PC-3 (cell line): ENCODE measurements around the gene TRIM71. TPM values are rescaled to one million over a fixed set of nuclear protein-coding genes. Genes with fewer than 3 reads are reported as not detected.

Source experiments
- ATAC-seq: fragments of 200-7000 bp; cut with Tn5 transposase; 2 replicates; pipeline ENCODE4 v1.9.1; 2020; ENCODE audit warnings: mild to moderate bottlenecking, moderate library complexity
- BruUV-seq: library from RNA; stranded (reverse); fragments of 400-500 nt; replicated peaks from 2 replicates; lab custom pipeline; 2021; lab: Mats Ljungman, UMichigan
- CTCF ChIA-PET: fragments of 300-600 bp; sonication (Branson Sonifier 250); formaldehyde crosslinking; loops from one replicate; lab custom pipeline; 2022; ENCODE audit warnings: antibody characterized with exemption; lab: Charles Lee
- POLR2A ChIA-PET: fragments of 300-600 bp; sonication (Branson Sonifier 250); formaldehyde crosslinking; loops from one replicate; lab custom pipeline; 2022; ENCODE audit warnings: antibody characterized with exemption; ENCODE audit not compliant: unreplicated experiment; lab: Charles Lee
- DNase-seq: peaks from one replicate; pipeline ENCODE4 v3.0.0-alpha.2; 2015
- H2AFZ ChIP-seq: fragments of 300-600 bp; sonication (generic); 2 replicates; pipeline ENCODE4 v1.6.0; 2016; ENCODE audit warnings: antibody characterized with exemption, low read length
- H3F3A ChIP-seq: fragments of 300-600 bp; sonication (generic); one replicate; pipeline ENCODE4 v1.6.0; 2017; ENCODE audit warnings: antibody characterized with exemption, low read length, control low read depth, mild to moderate bottlenecking; ENCODE audit not compliant: unreplicated experiment
- H3K27ac ChIP-seq: fragments of 300-600 bp; sonication (generic); 2 replicates; pipeline ENCODE4 v1.5.1; 2016; ENCODE audit warnings: mild to moderate bottlenecking, low read length
- H3K27me3 ChIP-seq: fragments of 300-600 bp; sonication (generic); 2 replicates; pipeline ENCODE4 v1.6.1; 2016; ENCODE audit warnings: low read length, mixed read lengths
- H3K36me3 ChIP-seq: fragments of 300-600 bp; sonication (generic); 2 replicates; pipeline ENCODE4 v1.6.1; 2016; ENCODE audit warnings: low read depth, mixed run types, low read length, mixed read lengths
- H3K4me1 ChIP-seq: fragments of 300-600 bp; sonication (generic); 2 replicates; pipeline ENCODE4 v1.5.1; 2016; ENCODE audit warnings: low read length; ENCODE audit not compliant: insufficient read depth
- H3K4me2 ChIP-seq: fragments of 300-600 bp; sonication (generic); 2 replicates; pipeline ENCODE4 v1.6.0; 2016; ENCODE audit warnings: low read length
- H3K4me3 ChIP-seq: fragments of 300-600 bp; sonication (generic); 2 replicates; pipeline ENCODE4 v1.5.1; 2016; ENCODE audit warnings: mild to moderate bottlenecking, low read length, mixed read lengths
- H3K79me2 ChIP-seq: fragments of 300-600 bp; sonication (generic); 2 replicates; pipeline ENCODE4 v1.6.1; 2017; ENCODE audit warnings: low read length, mixed read lengths
- H3K9ac ChIP-seq: fragments of 300-600 bp; sonication (generic); 2 replicates; pipeline ENCODE4 v1.6.0; 2016; ENCODE audit warnings: mild to moderate bottlenecking, low read length
- H3K9me2 ChIP-seq: fragments of 300-600 bp; sonication (generic); replicated peaks from 2 replicates; pipeline ENCODE4 v1.6.1; 2016; ENCODE audit warnings: mixed run types, low read length, mixed read lengths
- H3K9me3 ChIP-seq: fragments of 300-600 bp; sonication (generic); 2 replicates; pipeline ENCODE4 v1.6.1; 2016; ENCODE audit warnings: low read length, mixed read lengths
- H4K20me1 ChIP-seq: fragments of 300-600 bp; sonication (generic); 2 replicates; pipeline ENCODE4 v1.6.1; 2016; ENCODE audit warnings: low read length, mixed read lengths
- EZH2 ChIP-seq: fragments of 300-600 bp; sonication (generic); IDR thresholded peaks from one replicate; pipeline ENCODE4 v1.6.1; 2017; ENCODE audit warnings: antibody characterized with exemption, mild to moderate bottlenecking, low read length; ENCODE audit not compliant: unreplicated experiment
- EZH2phosphoT487 ChIP-seq: fragments of 300-600 bp; sonication (generic); IDR thresholded peaks from 2 replicates; pipeline ENCODE4 v1.6.1; 2018; ENCODE audit warnings: mild to moderate bottlenecking, antibody characterized with exemption, low read length, borderline replicate concordance
- intact Hi-C: fragments of 100-400 bp; cut with micrococcal nuclease; formaldehyde crosslinking; loops from 2 replicates; pipeline ENCODE4 v1.9.0; 2023
- total RNA-seq: library from RNA; depleted of rRNA; stranded (reverse); fragments of >200 nt; gene quantifications from 2 replicates; pipeline ENCODE4 v1.2.3, GENCODE V29; 2014
- TF ChIP-seq, protein P1 (sequence below): fragments of 300-600 bp; sonication (generic); conservative IDR thresholded peaks from 2 replicates; pipeline ENCODE4 v1.5.1; 2017; ENCODE audit warnings: antibody characterized with exemption, low read depth, mild to moderate bottlenecking, low read length

TRIM71 gene
- total RNA-seq, 1 experiment from 2014 or later = 0.11 TPM

DNA sequence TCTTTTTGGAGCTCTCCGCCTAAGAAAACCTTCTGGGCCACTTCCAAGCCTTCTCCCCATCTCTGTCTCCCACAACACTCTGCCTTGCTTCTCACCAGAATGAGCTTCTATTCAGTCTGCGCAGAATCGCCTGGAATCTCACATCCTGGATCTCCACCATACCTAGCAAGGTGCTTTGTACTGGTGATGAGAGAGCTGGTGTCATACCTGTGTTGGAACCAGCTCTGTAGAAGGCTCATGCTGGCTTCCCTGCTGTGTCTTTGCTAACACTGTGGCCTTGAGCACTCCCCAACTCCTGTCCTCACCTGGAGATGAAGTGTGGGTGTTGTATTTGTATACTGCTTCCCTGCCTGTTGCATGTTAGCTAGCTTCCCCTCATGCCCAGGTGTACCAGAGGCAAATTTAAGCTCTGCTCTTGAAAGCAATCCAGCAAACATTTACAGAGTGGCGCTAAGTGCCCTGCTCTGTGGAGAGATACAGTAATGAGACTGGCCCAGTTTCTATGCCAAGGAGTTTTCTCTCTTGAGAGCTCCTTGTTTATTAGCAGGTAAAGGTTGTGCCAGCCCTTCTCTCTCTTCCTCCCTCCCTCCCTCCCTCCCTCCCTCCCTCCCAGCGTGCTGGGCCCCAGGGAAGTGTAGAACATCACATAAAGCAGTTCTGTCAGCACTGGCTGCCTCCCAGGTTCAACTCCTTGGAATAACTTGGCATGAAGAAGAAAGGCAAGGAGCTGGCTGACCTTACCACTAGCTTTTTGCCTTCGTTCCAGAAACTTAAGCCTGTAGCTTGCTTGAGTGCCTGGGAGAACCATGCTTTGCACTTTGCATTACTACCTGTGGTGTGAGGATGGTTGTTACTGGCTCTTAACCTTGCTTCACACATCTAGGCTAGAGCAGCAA lies 54.9 kb downstream of the TRIM71 start:
- ATAC-seq = peak; percentile 52
- H3K4me3 ChIP-seq = no peak overlapping the region
- no TSS peak for BruUV-seq

DNA sequence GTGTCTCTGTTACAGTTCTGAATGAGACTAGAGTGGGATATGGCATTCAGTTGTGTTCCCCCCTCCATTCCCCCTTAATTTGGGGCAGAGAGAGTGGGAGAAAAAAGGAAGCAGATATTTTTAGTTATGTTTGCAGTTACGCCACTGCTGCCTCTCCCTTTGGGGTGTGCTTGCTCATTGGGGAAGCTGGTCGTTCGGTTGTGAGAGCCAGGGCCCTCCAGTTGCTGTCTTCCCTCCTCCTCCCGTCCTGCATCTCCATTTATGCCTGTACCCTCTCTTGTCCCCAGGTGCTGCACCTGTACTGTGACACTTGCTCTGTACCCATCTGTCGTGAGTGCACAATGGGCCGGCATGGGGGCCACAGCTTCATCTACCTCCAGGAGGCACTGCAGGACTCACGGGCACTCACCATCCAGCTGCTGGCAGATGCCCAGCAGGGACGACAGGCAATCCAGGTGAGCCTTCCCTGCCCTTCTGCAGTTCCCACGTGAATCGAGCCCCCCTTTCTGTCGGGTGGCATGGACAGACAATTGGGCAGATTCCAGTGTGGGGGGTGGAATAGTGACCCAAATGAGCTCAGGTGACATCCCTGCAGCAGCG lies 55.8 kb downstream of the TRIM71 start:
- Histone ChIP-seq H3K4me3 (no peak overlapping the region), H4K20me1 (no peaks in the 10 kb centered on the region), H3K27me3 (no peaks in the 10 kb centered on the region), H3K27ac (no peak overlapping the region), H3K9me2 (no peaks in the 10 kb centered on the region), H3F3A (no peaks in the 10 kb centered on the region), H3K4me1 (peaks cover 33% of the 10 kb centered on the region), H3K9me3 (no peaks in the 10 kb centered on the region), H3K79me2 (no peaks in the 10 kb centered on the region), H3K4me2 (0 out of 2 replicates have a peak overlapping the region, but pooled peaks have one; percentile 5), H3K36me3 (no peaks in the 10 kb centered on the region), H2AFZ (no peak overlapping the region), H3K9ac (no peak overlapping the region)
- CTCF ChIA-PET = interaction anchor here (1.7 kb wide), 1 partner anchor 29 kb away, joined by 16 read pairs; no protein-coding TSS in a partner anchor
- POLR2A ChIA-PET = no interaction called here
- DNase-seq (no peak), ATAC-seq (no peak)
- intact Hi-C loops = loop anchor here (2.0 kb wide), 1 partner anchor 29 kb away; no protein-coding TSS in a partner anchor
- no TSS peak for BruUV-seq
- TF ChIP-seq, protein P1, sequence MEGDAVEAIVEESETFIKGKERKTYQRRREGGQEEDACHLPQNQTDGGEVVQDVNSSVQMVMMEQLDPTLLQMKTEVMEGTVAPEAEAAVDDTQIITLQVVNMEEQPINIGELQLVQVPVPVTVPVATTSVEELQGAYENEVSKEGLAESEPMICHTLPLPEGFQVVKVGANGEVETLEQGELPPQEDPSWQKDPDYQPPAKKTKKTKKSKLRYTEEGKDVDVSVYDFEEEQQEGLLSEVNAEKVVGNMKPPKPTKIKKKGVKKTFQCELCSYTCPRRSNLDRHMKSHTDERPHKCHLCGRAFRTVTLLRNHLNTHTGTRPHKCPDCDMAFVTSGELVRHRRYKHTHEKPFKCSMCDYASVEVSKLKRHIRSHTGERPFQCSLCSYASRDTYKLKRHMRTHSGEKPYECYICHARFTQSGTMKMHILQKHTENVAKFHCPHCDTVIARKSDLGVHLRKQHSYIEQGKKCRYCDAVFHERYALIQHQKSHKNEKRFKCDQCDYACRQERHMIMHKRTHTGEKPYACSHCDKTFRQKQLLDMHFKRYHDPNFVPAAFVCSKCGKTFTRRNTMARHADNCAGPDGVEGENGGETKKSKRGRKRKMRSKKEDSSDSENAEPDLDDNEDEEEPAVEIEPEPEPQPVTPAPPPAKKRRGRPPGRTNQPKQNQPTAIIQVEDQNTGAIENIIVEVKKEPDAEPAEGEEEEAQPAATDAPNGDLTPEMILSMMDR = peak; percentile 39; the same call in 1 of the 2 replicates
- no peak for TF ChIP-seq EZH2phosphoT487

More for the DNA sequence above, 54.9 kb downstream of the TRIM71 start:
- Histone ChIP-seq H3K4me2 (0 out of 2 replicates have a peak overlapping the region, but pooled peaks have one; percentile 5), H3K9me3 (no peaks in the 10 kb centered on the region), H3K4me1 (peaks cover 33% of the 10 kb centered on the region), H3K9me2 (no peaks in the 10 kb centered on the region), H2AFZ (no peak overlapping the region), H3F3A (no peaks in the 10 kb centered on the region), H3K9ac (no peak overlapping the region), H3K79me2 (no peaks in the 10 kb centered on the region), H3K27ac (no peak overlapping the region), H3K36me3 (no peaks in the 10 kb centered on the region), H4K20me1 (no peaks in the 10 kb centered on the region), H3K27me3 (no peaks in the 10 kb centered on the region)
- DNase-seq = peak; percentile 60
- TF ChIP-seq EZH2phosphoT487 (no peak), EZH2 (no peak)
- TF ChIP-seq, protein P1 = no peak
- intact Hi-C loops = loop anchor here (2.0 kb wide), 1 partner anchor 30 kb away; no protein-coding TSS in a partner anchor
- CTCF ChIA-PET = interaction anchor here (0.5 to 1.7 kb wide), 4 partner anchors 9 to 60 kb away, joined by 3 to 16 read pairs (median 4); no protein-coding TSS in a partner anchor
- POLR2A ChIA-PET = interaction anchor here (0.6 kb wide), 1 partner anchor 30 kb away, joined by 4 read pairs; no protein-coding TSS in a partner anchor
